Measurements from ENCODE around the gene LMO7.

The LMO7 gene

DNA sequence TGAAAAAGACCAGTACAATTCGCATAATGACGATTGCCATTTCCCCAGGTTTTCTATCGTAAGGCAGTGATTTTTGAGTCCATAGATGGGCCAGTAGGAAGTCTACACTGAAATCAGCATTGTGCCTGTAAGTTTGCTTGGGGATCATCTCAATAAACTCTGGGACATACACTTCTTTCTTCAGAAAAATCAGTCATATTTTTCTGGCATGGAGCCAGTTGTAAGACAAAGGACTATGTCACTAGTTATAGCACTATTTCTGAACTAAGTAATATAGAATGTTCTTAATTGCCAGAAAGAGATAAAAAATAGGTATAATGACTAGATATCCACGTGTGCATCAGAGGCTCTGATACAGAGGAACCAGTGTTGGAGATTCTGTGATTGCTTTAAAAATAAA is 243.5 kb downstream of the LMO7 start:
- DNase-seq (ENCODE audit: low read depth in 4 of 4, low spot score in 1 of 4) = no peak

DNA sequence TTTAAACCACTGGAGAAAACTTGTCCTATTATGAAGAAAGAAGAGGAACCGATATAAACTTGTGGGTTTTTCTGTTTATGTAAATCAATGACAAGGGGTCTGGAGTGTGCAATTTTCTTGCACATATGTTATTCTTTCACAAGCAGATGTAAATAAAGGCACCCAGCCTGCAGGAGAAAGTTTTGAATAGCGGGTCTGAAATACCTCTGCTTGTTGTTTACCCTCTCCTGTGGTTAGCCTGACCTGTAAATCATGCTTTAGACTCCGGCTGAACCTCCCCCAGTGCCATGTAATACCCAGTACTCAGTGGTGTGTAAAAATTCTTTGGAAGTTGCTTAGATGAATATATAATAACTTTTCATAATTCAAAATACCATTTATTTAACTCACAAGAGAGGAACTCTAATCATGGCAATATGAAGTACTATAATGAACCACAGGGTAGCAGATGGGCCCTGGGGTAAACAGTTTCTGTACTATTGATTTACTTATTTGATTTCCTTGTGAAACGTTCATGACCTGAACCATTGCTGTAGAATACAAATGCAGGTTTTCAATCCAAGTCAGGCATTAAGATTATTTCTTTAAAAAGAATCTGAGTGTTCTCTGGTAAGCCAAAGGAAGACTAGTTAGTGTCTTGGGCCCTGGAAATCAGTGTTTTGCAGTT is 245.1 kb downstream of the LMO7 start:
- no peak for DNase-seq (ENCODE audit: low read depth in 4 of 4, low spot score in 1 of 4)

DNA sequence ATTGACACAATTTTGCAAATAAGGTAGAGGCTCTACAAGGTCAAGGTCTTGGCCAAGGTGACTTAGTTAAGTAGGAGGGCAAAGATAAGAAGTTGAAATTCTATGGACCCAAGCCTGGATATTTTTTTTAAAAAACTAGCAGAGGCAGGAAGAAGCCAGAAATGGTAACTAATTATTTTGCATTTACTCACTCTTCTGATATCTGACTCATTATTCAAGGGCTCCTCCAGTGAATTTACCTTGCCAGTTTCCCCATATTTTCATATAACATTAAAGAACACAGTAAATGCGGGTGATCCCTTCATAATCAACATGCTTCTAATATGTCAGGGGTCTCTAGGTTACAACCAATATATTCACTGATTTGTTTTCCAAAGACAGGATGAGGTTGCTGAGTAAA is 246.1 kb downstream of the LMO7 start:
- DNase-seq (ENCODE audit: low read depth in 4 of 4, low spot score in 1 of 4) = no peak

DNA sequence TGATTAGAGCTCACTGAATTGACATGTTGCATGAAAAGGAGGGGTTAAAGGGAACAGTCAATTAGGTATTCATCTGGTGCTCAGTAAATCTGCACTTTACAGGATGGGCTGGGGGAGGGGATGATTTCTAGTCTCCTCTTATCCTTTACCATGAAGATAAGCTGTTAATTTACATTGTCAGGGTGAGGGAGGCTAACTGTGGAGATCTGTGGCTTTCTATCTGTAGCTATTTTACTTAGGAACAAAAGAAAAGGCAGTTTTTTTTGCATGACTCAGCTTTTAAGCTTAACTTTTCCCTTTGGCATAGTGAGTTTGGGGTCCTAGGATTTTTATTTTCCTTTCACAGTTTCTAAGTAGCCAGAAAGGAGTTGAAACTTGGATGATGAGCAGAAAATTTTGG is 253.3 kb downstream of the LMO7 start:
- DNase-seq (ENCODE audit: low read depth in 4 of 4, low spot score in 1 of 4) = no peak

DNA sequence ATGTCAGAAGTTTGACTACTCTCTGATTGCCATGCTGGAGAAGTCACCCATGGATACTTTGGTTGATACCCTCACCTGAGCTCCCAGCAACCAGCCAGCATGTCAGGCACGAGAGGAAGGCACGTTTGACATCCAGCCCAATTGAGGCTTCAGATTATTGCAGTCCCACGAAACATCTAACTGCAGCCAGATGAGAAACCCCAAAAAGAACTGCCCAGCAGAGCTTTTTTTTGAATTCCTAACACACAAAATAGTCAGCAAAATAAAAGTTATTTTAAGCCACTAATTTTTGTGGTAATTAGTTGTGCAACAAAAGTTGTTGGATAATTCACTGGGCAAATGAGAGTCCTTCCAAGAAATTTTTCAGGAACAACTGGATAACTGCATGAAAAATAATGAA is 259.0 kb downstream of the LMO7 start:
- no peak for DNase-seq (ENCODE audit: low read depth in 4 of 4, low spot score in 1 of 4)

DNA sequence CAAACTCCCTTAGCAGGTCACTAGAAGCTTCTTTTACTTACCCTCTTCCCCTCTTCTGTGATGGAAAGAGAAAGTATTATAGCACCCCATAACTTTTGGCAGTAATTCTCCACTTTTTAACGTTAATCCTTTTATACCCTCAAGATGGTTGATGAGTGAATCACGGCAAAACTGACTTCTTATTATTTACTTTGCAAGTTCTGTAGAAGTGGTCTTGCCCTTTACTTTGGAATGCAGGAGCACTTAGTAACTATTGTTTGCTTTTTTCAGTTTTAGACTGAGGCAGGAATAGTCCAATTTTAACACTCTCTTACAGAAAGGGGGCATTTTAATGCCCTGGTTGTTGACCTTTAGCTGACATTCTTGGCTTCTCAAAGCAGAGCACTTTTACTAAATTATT is 260.1 kb downstream of the LMO7 start:
- DNase-seq (ENCODE audit: low read depth in 4 of 4, low spot score in 1 of 4) = no peak

DNA sequence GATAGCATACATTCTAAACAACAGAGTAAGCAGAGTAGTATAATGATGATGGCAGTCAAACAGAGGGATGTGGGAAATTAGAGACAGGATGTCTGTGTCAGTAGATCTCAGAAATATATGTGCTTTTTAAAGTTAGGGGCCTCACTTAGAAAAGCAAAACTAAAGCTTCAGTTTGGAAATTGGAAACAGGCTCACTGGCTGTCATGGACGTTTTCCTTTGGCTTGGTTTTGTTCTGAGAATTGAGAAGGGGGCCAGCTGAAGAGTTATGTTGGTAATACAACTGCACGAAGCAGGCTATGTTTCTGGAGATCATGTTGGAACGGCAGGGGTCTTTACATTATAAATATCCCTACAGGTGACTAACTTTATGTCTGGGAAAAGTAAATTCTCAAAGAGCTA is 261.3 kb downstream of the LMO7 start:
- DNase-seq (ENCODE audit: low read depth in 4 of 4, low spot score in 1 of 4) = no peak

DNA sequence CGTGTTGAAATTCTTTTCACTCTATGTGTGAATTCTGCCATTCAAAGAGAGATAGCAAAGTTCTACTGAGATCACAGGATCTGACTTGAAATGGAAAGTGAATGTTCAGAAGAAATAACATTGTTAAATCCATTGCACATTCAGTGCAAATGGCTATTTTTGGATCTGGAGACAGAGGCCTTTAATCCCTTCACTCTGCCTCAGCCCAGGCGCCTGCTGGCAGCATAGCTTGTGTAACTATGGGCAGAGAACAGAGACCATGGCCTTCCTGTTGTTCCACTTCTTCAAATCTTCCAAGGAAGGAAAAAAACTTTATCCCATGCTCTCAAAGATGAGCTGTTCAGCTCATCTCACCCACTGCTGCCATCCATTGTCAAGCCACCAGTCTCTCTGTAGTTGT is 265.4 kb downstream of the LMO7 start:
- no peak for DNase-seq (ENCODE audit: low read depth in 4 of 4, low spot score in 1 of 4)

DNA sequence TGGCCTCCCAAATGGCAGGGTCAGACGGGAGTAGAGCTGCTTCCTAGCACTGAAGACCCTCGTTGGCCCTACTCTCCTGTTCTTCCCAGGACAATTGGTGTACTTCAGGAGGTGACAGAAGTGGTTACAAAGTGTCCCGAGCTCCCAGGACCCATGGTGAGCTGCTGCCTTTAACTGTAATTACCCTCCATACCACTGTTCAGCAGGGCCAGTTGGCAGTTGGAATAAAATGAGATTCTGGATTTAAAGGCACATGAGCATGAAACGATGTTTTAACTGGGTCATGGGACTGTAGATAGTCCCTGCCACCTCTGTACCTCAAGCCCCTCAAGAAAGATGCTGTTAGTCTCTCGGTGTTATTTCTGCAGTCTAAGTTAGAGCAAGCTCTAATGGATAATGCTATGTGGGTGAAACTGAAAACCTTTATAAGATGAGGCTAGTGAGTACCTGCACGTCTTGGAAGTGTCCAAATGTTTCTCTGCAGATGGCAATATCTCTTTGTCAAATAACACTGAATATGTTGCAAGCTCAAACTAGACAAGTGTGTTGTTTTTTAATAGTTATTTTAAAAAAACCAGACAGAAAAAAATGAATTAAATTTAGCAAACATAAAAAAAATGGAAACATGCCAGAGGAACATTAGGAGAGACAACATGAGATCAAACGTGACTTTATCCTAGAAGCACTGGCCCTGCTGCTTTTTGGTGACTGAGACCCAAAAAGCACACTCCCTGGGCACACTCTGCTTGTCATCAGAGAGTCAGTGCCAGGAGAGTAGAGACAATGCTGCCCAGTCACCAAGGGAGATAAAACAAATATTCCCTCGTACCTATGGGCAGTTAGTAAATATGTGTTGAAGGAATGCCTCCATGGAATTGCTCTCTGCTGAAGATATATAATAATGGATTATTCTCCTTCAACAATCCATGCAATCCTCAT is 266.3 kb downstream of the LMO7 start:
- no peak for DNase-seq (ENCODE audit: low read depth in 4 of 4, low spot score in 1 of 4)

DNA sequence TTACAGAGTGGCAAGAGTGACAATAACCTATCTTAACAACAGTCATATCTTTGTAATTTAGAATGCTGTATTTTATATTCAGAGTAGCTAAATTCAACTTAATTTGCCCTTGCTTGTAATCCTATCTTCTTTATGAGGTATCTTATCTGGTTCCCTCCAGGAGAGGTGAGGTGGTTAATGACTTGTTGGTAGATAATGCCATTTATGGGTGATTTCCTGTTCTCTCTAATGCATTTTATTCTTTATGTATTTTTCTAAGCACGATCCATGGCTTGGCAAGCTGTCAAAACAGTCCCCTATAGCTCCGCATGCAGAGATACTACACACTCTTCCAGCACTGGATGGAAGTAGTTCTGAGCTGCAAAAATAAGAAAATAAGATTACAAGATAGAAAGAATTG is 267.9 kb downstream of the LMO7 start:
- no peak for DNase-seq (ENCODE audit: low read depth in 4 of 4, low spot score in 1 of 4)

DNA sequence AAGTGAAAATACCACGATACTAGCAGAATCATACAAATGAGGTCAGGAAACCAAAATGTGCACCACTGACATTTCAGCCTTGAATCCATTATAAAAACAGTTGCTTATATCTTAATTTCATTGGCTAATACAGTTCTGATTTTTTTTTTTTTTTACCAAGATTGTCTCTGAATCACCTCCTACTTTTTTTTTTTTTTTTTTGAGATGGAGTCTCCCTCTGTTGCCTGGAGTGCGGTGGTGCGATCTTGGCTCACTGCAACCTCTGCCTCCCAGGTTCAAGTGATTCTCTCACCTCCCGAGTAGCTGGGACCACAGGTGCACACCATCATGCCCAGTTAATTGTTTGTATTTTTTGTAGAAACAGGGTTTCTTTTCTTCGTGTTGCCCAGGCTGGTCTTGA is 270.2 kb downstream of the LMO7 start:
- no peak for DNase-seq (ENCODE audit: low read depth in 4 of 4, low spot score in 1 of 4)

DNA sequence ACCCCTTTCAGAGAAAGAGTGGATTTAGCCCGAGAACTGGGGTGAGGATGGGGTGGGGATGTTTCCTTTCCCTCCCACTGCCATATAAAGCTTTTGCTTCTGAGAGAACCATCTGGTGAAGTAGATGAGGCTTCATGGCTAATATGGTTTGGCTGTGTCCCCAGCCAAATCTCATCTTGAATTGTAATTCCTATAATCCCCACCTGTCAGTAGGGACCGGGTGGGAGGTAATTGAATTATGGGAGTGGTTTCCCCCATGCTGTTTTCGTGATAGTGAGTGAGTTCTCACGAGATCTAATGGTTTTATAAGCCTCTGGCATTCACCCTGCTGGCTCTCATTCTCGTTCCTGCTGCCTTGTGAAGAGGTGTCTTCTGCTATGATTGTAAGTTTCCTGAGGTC is 270.9 kb downstream of the LMO7 start:
- no peak for DNase-seq (ENCODE audit: low read depth in 4 of 4, low spot score in 1 of 4)

DNA sequence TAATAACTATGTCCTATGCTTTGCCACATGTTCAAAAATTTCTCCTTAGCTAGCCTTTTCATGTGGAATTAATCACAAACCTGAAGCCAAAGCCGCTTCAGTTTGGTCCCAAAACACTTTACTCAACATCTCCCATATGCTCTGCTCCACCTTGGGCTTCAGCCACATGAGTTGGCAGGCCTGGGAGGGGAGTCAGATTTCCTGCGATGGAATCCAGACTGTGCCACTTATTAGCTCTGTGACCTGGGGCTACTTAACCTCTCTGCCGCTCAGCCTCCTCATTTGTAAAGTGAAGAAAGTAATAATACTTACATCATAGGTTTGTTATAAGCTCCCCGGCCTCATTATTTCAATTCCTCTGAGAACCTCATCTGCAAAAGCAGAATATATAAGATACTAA is 272.0 kb downstream of the LMO7 start:
- no peak for DNase-seq (ENCODE audit: low read depth in 4 of 4, low spot score in 1 of 4)

Measured in stimulated activated CD4-positive, alpha-beta T cell treated with anti-CD3 and anti-CD28 coated beads, Interleukin-1b, Interleukin-23, amount 100 ng/mL, for 24 hours (primary cell).